HL-60 (cell line): ENCODE results near the gene STUM.

Experiments used
- CTCF ChIP-seq: IDR thresholded peaks from one replicate; pipeline ENCODE4 v1.5.1; 2011; ENCODE audit warnings: low read length, control low read depth, inconsistent platforms; ENCODE audit not compliant: insufficient read depth
- GABPA ChIP-seq: IDR thresholded peaks from 2 replicates; pipeline ENCODE4 v1.6.1; 2012; ENCODE audit warnings: low read depth
- POLR2AphosphoS5 ChIP-seq: IDR thresholded peaks from 2 replicates; pipeline ENCODE4 v1.6.1; 2012; ENCODE audit warnings: low read depth
- SPI1 ChIP-seq: IDR thresholded peaks from 2 replicates; pipeline ENCODE4 v1.6.1; 2012; ENCODE audit warnings: low read depth, mild to moderate bottlenecking, borderline replicate concordance
- TF ChIP-seq, protein P1 (sequence below): IDR thresholded peaks from 2 replicates; pipeline ENCODE4 v1.6.1; 2012; ENCODE audit warnings: low read depth; ENCODE audit not compliant: insufficient replicate concordance

DNA sequence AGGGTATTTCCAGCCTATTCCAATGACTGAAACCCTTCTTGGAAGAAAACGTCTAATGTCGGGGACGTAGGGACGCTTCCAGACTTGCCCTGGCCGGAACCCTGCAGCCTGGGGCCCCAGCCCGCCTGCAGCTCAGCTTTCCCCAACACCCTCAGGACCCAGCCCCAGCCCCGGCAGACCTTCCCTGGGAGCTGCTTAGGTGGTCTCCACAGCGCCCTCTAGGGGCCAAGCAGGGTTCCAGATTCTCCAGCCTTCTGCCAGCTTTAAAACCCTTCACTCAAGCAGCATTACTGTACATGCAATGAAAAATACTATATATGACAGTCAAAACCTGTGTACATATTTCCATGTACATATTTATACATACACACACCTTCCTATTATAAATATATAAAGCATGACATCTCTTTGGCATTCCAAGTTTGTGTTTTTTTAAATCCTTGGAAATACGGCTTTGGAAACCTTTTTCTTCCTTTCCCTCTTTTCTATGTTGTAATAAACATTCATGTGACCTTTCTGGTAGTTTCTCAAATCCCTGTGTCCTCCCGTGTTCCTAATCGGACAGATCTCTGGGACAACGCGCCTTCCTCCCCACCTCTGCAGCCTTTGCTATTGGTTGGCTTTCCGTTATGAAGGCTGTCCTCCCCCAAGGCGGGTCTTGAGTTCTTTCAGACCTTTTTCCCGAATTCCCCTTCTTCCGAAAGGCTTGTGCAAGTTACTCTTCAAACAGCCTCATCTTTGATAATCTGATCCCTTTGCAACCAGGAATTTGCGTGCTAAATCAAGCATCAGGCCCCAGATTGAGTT is 60.3 kb downstream of the STUM start:
- TF ChIP-seq CTCF (peak; percentile 63), POLR2AphosphoS5 (no peak), SPI1 (no peak), GABPA (no peak)
- TF ChIP-seq, protein P1, sequence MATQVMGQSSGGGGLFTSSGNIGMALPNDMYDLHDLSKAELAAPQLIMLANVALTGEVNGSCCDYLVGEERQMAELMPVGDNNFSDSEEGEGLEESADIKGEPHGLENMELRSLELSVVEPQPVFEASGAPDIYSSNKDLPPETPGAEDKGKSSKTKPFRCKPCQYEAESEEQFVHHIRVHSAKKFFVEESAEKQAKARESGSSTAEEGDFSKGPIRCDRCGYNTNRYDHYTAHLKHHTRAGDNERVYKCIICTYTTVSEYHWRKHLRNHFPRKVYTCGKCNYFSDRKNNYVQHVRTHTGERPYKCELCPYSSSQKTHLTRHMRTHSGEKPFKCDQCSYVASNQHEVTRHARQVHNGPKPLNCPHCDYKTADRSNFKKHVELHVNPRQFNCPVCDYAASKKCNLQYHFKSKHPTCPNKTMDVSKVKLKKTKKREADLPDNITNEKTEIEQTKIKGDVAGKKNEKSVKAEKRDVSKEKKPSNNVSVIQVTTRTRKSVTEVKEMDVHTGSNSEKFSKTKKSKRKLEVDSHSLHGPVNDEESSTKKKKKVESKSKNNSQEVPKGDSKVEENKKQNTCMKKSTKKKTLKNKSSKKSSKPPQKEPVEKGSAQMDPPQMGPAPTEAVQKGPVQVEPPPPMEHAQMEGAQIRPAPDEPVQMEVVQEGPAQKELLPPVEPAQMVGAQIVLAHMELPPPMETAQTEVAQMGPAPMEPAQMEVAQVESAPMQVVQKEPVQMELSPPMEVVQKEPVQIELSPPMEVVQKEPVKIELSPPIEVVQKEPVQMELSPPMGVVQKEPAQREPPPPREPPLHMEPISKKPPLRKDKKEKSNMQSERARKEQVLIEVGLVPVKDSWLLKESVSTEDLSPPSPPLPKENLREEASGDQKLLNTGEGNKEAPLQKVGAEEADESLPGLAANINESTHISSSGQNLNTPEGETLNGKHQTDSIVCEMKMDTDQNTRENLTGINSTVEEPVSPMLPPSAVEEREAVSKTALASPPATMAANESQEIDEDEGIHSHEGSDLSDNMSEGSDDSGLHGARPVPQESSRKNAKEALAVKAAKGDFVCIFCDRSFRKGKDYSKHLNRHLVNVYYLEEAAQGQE, result no peak
